Stimulated activated CD8-positive, alpha-beta memory T cell treated with anti-CD3 and anti-CD28 coated beads, Interleukin-4, amount 100 ng/mL, for 4 hours (primary cell): ENCODE data around the gene EXOC4.
"Not testable (repeated sequence)": the region's sequence is repeated elsewhere in the genome, so short reads cannot be mapped to it uniquely, and the experiment has no call there.

ENCODE experiments used
- DNase-seq, 2 donors: peaks; one replicate each; pipeline ENCODE4 v3.0.0-alpha.2; 2020; ENCODE audit warnings: low read depth in 2 of 2, low spot score in 1 of 2

EXOC4 gene

DNA sequence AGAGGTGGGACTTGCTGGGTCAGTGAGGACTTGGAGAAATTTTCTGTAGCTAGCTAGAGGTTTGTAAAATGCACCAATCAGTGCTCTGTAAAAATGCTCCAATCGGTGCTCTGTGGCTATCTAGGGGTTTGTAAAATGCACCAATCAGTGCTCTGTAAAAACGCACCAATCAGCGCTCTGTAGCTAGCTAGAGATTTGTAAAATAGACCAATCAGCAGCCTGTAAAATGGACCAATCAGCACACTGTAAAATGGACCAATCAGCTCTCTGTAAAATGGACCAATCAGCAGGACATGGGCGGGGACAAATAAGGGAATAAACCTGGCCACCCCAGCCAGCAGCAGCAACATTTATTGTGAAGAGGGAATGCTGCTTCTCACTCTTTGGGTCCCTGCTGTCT lies 526.7 kb downstream of the EXOC4 start:
- not testable (repeated sequence) for DNase-seq

DNA sequence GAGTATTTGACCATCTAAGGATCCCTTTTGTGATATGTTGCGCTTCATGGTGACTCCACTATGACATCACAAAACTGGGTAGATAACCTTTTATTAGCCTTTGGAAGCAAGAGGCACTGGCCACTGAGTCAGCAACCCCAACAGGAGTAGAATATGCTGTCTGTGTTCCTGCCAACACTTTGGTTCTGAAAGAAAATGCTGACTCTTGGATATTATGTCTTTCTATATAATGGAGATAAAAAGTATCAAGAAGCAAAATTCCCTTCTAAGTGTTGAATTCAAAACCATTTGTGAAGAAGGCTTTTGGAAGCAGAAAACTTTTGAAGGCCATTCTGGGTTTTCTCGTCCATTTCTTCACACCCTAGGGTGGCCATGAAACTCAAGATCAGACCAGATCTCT lies 528.0 kb downstream of the EXOC4 start:
- DNase-seq, result no peak

DNA sequence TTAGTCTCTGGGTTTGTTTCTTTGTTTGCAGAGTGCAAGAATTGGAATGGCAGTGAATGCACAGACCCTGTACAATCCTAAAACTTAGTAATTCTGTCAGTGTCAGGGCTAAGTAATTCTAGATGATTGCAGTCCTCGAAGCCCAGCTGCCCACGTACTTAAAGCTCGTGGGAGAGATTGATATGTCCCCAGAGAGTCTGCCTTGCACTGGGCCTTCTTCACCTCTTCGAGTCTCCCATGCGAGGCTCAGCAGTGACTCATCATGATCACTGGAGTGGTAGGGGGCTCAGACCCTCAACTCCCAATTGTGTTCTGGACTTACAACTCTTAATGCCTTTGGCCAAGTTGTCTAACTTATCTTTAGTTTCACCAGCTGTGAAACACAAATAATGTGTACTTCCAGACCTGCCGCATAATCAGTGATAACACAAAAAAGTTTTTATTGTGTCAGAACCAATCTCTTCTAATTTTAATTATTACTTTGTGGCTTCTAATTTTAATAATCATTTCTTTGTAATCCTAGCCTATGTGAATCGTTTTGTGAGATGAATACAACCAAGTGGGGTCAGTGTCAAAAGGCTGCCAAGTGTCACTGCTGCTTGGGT lies 528.7 kb downstream of the EXOC4 start:
- DNase-seq, result no peak

- DNase-seq, result no peak
Measured at GRCh38 chr7:133782470-133782869, 529.6 kb downstream of the EXOC4 start.

DNA sequence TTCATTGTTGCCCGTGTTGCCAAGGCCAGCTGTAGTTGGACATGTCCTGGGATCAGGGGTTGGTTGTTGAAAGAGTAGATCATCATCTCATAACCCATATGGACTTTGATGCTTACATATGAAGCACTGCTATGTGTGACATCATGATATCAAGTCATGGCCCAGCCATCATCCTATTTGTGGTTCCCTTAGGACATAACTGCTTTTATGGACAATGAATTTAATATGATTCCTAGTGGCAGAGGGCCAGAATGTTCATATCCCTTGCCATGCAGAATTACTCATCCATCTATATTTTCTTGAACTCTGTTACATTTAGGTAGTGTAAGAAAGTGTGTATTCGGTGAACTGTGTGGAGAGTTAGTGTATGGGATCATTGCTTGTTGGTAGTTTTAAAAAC lies 530.4 kb downstream of the EXOC4 start:
- no peak for DNase-seq

DNA sequence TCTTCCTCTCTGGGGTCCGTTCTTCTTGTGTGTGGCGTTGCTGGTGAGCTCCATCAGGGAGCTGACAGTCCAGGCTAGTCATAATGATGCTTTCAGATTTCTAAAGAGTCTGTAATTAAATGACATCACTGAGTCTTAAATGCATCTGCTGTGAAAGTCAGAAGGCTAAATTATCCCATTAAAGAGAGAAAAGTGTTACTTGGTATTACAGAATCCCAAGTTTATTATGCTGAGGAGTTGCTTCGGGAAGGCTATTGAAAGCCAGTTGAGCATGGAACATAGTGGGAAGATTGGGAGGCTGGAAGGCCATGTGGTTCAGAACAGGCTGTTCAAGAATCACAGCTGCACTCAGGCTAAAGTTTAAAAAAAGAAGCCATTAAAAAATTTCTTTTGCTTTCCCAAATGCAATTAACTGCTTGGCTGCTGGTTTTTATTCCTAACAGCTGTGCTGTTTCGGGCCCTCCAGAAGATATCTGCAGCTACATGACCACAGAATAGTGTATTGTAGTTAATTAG lies 531.7 kb downstream of the EXOC4 start:
- DNase-seq, result no peak

- DNase-seq, result no peak
Measured at GRCh38 chr7:133786401-133786937, 533.6 kb downstream of the EXOC4 start.

DNA sequence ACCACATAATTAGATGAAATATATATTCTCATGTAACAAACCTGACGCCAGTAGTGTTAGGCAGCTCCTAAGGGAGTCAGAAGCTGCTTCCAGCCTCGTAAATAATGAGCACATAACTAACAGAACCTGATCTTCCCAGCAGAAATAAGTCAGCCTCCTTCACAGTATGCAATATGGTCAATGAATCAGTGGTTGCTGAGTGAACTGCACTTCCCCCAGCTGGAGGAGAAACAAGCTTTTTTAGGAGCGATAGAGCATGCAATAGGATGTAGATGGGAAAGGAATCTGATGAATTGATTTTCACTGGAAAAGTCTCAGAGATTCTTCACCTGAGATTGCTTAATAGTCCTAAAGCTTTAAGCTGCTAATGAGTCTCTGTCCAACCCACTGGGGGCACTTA lies 537.1 kb downstream of the EXOC4 start:
- no peak for DNase-seq

DNA sequence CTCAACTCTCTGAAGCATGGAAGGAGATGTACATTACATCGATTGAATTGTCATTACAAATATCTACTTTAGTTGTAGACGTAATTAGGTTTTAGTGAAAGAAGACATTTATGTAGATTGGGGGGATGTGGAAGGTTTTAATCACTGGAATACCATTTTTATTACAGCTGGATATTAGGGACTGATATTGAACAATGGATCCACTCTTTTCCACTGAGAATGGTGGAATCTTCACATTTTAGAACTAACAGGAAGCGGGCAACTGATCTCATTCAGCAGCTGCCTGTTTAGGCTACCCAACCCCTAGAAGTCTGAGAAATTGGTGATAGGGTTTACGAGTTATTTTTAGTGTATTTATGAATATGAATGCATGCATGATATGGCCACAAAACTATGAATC lies 538.0 kb downstream of the EXOC4 start:
- no peak for DNase-seq

- DNase-seq, result no peak
Measured at GRCh38 chr7:133794479-133794878, 541.6 kb downstream of the EXOC4 start.

- DNase-seq, result no peak
Measured at GRCh38 chr7:133795068-133795665, 542.3 kb downstream of the EXOC4 start.

DNA sequence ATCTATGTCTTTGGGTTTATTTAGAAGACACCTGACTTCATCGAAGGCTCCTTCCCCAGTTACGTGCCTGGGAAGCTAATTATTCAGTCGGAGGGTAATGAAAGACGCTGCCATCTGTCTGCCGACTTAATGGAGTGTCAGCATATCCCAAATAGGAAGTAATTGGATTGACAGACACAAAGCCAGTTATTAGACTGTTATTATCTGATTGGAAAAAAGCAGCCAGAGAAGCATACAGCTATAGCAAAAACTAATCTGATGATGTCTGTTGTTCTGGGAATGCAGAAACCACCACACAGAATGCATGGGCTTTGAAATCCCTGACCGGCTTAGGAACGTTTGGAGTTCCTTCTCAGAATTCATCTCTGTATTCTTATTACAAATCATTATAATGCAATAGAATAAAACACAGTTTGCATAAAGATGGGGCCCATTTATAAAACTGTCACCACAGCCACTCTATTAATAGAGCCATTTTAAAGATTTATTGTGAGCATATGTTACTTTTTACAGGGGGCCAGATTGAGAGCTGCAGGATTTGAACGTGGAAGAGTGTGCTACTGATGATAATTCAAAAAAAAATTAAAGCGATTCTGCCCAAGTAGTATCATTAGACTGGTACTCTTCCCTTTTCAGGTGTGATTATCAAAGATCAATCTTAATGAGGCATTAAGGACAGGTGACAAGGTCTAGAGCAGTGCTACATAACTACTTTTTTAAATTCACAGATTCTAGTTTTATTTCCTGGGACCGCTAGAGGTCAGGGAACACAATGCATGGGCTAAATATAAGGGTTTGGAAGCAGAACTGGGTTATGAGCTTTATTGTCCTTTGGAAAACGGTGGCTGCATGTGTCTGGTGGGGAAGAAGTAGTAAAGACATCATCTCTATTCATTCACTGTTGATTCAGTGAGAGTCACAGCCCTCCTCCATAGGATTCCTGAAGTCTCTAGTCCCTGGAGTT lies 544.2 kb downstream of the EXOC4 start:
- no peak for DNase-seq

DNA sequence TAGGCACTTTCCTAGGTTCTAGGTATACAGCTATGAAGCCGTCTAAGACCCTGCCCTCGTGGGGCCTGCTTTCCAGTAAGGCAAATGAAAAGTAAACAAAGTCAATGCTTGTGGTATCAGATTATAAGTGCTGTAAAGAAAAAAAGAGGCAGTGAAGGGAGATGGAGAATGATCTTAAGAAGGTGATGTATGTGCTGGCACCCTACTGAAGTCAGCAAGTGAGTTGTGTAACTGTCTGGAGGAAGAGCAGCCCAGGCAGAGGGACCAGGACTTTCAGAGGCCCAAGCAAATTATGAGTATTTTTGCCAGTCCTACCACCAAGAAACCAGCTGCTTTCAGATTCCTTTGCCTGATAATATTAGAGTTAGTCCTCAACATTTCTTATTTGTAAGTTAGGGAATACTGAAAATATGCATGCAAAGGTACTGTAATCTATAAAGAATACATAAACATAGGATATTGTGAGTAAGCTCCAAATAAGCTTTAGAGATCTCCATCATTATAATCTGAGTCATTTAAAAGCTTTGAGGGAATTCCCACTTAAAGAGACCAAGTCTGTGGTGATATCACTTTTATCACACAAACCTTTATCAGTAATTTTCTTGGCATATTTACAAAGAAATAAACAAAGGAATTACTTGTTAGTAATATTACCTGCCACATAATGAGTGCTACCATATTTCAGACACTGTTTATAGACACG lies 545.1 kb downstream of the EXOC4 start:
- no peak for DNase-seq

DNA sequence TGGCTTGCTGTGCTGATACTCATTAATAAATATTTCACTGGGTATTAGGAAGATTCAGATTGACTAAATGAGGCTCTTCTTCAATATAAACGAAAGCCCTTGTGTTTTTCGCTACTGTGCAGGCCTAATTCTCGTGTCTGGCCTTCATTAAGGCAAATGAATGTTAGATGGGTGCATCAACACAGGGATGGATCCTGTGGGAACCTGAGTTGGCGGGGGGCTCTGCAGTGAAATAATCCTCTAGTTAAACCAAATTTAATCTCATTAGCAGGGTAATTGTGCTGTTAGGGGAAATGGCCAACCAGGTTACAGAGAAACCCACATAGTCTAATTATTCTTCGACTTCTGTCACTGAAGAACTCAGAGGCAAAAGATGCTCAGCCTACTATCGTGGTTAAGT lies 548.5 kb downstream of the EXOC4 start:
- DNase-seq, result no peak

DNA sequence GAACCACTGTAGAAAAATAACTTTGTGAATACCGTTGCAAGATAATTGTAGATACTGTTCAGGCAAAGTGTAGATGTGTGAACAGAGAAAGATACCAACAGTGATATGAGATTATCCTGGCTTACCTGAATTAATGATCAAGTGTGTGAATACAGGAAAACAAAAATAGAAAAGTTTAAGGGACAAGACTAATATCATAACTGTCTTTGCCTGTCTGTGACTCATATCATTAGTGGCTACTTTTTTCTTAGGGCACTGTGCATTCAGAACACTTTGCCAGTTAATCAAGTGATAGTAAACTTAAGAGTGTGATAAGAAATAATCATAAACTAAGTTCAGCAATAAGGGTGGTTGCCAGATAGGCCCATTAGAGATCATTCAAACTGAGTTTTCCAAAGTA lies 551.2 kb downstream of the EXOC4 start:
- no peak for DNase-seq

DNA sequence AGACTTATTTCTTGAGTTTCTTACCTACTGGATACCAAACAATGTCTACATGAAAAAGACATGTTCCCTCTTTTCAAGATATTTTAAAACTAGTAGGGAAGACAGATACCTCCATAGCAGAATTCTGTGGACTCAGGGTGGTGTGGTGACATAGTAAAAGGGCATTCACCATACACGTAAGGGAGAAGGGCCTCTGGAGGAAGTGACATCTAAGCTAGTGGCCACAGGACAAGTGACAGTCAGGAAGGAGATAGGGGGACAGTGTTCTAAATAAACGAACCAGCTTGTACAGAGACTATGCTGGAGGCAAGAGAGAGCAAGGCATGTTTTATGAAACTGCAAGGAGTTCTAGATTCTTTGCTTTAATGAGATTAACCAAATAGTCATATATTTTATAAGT lies 552.5 kb downstream of the EXOC4 start:
- DNase-seq, result no peak

GRCh38 chr7:133807624-133808492 lies 555.0 kb downstream of the EXOC4 start:
- DNase-seq, result no peak

DNA sequence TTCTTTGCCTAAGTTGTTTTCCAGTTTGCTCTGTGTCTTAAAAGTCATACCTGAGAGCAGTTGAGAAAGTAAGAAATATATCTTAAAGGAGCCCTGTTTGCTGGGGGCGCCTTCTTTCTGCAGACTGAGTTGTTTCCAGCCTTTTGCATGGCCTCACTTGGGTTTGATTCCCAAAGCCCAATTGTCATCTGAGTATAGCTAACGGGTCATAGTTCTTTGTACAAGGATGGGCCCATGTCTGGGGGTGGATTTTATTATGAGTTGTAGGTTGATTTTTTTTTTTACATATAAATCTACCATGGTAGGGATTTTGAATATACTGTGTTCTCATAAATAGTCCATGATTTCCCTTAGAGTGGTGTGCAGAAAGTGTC lies 555.6 kb downstream of the EXOC4 start:
- DNase-seq, result no peak

DNA sequence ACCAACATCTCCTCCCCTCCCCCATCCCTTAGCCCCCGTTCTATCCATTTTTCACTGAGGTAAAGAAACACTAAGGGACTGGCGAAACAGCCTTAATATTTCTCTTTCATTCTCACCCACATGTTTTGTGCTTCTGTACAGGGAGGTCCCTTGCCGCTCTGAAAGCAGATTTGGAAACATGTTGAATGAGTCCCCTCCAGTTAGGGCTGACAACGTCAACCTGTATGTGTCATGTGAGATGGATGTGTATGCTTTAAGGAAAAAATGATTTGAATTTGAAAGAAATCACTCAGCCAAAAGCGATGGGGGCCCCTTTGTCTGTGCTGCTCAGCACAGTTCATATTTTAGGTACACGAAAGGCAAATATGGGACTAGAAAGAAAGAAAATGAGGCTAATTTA lies 560.0 kb downstream of the EXOC4 start:
- DNase-seq, result no peak

DNA sequence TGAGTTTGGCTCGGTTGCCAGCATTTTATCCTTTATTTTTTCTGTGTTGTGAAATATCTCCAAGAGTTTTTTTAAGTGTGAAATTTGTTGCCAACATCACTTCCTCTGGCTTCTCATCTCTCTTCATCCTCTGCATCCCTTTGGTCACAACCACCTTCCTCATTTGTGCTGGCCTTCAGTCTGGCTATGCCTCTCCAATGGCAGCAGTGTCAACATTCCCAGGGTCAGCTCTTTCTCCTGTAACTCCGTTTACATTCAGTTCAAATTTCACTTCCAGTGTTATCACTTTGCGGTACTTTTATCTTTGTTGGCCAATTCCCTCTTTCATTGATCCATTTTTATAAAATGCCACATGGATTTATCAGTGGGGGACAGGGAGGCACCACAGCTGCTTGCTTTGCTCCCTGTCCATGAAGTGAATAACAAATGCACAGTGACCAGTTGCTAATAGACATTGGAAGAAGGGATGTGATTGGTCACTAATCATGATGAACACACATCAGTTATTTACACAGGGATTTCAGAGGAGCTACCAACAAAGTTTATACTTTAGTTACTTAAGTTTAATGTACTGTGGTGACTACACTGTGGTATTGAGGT lies 562.8 kb downstream of the EXOC4 start:
- no peak for DNase-seq
